ENCODE measurements around the gene IL3RA.

GRCh38 chrX:1323315-1323714 lies 13.3 kb upstream of the IL3RA start:
- TF ChIP-seq CTCF (IDR thresholded peaks at IDR 0.05; ENCODE audit: low read length): peak; percentile 48
- TF ChIP-seq EZH2 (optimal IDR thresholded peaks at IDR 0.05; ENCODE audit: low read depth, low read length): no peak
- TF ChIP-seq EZH2phosphoT487 (IDR thresholded peaks at IDR 0.05; ENCODE audit: low read length): no peak

Data from MM.1S (cell line).